COR-L47 (cell line): ENCODE results near the gene SRRM4.

Experiments used
- DNase-seq: peaks from one replicate; lab custom pipeline; 2025; lab: John Stamatoyannopoulos, UW

SRRM4 gene

DNA sequence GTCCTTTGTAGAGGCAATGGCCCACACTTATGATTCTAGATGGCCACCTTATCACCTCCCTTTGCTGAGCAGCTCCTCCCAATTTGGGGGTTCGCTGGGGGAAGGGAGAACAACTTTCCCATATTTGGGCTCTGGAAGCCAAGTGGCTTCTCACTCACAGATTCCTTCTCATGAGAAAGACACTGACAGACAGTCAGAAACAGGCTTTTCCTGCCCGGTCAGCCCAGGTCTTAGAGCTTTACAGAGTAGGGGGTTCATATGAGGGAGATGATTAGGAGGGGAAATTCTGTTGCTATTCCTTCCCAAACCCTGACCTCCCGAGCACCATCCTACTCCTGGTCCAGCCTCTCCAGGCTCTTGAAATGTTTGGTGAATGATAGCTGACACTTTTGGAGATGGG, 137.3 kb downstream of the SRRM4 start:
- no peak for DNase-seq

DNA sequence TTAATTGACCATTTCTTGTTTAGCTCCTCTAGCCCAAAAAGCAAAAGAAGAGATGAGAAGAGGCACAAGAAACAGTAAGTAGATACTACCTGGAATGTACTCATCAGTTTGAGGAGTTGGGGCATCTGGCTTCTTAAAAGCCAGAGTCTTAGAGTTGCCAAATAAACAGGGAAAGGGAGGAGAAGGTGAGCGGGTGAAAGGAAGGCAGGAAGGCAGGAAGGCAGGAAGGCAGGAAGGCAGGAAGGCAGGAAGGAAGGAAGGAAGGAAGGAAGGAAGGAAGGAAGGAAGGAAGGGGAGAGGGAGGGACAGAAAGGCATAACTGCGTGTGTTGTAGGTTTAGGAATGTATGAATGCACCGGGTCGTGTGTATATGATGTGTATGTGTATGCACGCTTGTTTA, 140.7 kb downstream of the SRRM4 start:
- no peak for DNase-seq

DNA sequence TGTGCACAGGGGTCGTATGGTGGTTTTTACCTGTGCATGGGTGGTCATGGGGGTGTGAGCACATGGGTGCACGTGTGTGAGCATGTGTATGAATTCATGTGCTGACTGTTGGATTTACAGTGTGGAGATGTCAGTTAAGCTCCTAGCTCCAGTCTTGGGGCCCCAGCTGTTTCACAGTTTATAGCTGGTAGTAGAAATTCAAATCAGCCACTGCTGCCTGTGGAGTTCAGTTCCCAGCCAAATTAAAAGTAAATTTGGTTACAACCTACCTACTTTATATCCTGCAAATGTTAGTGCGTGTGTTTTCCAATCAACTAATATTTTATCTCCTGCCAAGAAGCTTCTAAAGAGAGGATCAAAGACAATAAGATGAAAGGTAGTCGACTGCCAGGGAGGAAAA, 141.4 kb downstream of the SRRM4 start:
- no peak for DNase-seq

DNA sequence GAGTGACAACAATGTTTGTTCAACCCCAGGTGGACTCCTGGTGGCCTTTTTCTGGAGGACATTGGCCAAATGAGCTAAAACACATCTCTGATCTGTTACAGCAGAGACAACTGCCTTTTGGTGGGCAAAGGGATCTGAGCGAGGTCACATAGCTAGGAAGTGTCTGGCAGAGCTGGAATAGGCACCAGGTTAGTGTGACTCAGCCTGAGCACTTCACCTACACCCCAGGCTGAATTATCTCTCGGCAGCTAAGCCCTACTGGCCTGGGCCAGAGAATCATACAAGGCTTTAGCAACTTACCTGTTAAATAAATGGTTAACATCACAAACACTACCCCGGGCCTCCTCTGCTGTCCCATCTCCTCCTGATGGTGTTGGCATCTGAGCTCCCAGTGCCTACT, 147.2 kb downstream of the SRRM4 start:
- DNase-seq: no peak

DNA sequence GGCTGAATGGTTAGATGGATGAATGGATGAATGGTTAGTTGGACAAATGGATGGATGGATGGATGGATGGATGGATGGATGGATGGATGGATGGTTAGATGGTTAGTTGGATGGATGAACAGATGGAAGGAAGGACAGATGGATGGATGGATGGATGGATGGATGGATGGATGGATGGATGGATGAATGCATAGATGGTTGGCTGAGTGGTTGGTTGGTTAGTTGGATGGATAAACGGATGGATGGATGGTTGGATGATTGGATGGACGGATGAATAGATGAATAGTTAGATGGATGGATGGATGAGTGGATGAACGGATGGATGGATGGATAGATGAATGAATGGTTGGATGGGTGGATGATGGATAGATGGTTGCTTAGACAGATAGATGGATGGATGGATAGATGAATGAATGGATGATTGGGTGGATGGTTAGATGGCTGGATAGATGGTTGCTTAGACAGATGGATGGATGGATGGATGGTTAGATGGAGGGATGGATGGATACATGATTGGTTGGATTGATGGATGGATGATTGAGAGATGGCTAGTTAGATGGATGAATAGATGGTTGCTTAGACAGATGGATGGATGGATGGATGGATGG, 148.6 kb downstream of the SRRM4 start:
- DNase-seq: no peak

DNA sequence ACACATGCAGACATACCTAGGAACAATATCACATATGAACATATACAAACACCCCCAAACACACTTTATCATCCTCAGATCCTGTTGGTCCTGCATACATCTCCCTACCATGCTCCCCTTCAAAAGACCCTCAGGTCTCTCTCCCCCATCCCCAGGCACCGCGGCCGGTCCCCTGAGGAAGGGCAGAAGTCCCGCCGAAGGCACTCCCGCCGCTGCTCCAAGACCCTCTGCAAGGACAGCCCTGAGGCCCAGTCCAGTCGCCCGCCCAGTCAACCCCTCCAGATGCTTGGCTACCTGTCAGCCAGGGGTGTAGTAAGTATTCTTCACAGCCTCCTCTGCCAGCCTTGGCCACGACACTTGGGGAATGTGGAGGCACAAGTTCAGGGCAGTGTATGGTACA, 149.2 kb downstream of the SRRM4 start:
- no peak for DNase-seq

DNA sequence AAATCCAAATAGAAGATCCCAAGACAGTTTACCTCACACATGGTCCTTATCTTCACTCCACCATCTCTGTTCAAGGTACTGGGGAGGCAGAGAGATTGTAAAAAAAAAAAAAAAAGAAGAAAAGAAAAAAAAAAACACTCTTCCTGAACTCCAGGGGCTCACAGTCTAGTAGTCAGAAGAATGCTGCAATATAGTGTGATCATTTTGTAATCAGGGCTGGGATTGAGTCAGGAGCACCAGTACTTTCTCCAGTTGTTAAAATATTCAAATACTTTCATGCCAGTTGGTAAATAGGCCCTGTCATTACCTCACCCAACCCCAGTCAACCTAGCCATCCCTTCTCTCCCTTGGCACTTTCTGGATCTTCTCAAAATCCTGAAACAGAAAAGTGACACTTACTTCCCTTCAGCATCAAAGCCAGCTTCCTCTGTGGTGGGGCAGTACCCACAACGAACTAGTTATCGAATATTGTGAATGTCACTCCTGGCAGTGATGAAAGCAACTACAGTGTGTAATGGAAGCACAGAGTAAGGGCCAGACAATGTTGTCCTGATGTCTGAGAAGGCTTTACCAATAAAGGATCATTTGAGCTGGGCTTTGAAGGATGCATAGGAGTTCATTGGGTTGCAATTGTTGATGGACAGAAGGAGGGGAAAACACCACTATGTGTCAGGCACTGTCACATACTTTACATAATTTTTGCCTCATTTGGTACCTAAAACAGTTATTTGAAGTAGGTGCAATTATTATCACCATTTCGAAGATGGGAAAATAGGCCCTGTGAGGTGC, 153.1 kb downstream of the SRRM4 start:
- DNase-seq: no peak

DNA sequence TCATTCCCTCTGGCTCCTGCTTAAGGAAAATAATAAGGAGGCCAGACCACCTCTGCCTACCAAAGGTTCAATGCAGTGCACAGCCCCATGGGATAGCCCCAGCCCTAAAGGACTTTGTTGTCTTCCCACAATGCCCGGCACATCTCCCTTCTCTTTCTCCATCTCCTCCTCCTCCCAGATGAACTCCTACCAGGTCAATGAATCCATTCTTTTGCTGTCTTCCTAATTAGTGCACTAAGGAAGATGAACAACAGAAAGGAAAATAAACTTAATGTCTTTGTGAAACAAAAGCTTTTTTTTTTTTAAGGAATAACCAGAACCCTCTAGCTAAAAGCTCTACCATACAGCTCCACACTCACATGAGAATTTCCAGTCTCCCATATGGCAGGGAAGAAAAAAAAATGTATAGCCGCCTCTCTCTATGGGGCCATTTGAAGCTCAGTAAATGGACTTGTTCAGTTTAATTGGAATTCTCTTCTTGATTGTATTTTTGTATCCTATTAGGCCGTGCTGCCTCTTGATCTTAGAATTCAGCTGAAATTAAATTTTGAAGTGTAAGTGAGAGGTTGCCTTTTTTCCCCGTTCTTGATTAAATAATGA, 155.6 kb downstream of the SRRM4 start:
- DNase-seq: no peak

DNA sequence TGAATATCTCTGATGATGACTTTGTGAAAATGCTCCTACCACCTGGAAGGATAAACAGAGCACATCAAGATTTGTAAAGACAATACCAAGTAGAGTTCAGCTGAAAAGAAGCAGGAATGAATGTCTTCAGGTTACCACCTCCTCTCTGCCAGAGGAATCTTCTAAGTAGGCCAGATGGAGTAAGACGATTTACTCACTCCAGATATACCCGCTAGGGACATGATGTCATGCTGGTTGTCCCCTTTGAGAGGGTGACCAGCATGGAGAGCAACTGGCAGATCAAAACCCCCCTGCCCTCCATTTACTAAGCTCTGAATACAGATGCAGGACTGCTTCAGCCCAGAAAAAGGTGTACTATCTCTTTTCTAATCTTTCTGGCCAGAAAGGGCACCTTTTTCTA, 158.1 kb downstream of the SRRM4 start:
- no peak for DNase-seq

DNA sequence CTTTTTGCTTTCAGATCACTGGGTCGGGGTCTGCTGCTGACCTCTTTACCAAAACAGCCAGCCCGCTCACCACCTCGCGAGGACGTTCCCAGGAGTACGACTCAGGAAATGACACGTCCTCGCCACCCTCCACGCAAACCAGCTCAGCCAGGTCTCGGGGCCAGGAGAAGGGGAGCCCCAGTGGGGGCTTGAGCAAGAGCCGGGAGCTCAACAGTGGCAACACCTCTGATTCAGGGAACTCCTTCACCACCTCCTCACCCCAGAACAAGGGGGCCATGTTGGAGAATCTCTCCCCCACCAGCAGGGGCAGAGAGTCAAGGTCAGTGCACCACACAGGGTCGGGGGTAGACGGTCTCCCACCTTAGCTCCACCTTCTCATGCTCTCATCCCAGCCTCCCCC, 164.0 kb downstream of the SRRM4 start:
- no peak for DNase-seq

DNA sequence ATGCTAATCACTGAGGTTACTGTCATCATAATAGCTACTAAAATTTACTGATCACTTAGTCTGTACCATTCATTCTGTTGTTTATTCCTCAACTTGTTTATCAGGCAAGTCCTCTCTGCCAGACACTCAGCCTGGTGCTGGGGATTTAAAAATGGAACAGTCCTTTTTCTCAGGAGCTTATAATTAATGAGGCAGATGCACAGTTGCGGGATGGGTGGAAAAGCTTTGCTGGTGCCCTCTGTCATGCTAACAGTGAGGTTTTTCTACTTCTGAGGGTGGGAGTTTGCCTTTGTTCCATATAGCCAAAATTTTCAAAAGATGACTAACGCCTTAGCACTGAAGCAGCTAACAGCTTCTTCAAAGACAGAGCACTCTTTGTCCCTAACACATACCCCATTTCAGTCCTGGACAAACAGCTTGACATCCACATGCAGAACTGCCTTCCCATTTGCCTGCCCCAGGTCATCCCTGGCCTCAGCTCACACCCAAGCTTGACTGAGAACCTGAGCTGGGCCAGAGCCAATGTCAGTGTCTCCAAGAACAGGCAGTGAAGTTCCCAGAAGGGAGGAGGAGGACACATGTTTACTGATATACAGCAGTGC, 166.6 kb downstream of the SRRM4 start:
- DNase-seq: no peak

DNA sequence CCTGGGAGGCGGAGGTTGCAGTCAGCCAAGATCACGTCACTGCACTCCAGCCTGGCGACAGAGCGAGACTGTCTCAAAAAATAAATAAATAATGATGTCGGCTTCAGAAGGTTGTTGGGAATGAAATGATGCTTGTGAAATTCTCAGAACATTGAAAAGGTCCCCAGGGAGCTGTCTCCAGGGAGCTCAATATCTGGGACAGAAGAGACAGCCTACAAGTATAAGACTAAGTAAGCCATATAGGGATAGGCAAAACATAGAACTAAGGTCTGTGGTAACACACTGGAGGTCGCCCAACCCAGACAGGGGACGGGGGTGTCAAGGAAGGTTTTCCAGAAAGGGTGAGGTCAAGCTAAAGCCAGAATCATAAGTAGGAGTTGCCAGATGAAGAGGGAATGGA, 167.9 kb downstream of the SRRM4 start:
- DNase-seq: no peak

DNA sequence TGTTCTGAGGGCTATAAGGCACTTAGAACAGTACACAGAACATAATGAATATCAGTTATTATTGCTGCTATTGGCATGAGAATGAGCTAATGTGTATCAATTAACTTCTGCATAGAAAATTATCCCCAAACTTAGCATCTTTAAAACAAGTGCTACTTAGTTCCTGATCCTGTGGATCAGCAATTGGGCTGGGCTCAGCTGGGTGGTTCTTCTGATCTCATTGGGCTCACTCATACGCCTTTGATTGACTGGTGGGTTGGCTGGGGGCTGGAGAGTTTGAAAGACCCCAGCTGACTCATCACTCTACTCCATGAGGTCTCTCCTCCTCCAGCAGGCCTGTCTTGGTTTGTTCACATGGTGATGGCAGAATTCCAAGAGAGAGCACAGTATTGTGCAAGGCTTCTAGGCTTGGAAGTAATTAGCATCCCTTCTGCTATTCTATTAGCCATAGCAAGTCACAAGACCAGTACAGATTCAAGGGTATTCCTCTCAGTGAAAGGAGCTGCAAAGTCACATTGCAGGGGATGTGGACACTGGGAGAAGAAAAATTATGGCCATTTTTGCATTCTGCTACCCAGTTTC, 170.2 kb downstream of the SRRM4 start:
- no peak for DNase-seq

DNA sequence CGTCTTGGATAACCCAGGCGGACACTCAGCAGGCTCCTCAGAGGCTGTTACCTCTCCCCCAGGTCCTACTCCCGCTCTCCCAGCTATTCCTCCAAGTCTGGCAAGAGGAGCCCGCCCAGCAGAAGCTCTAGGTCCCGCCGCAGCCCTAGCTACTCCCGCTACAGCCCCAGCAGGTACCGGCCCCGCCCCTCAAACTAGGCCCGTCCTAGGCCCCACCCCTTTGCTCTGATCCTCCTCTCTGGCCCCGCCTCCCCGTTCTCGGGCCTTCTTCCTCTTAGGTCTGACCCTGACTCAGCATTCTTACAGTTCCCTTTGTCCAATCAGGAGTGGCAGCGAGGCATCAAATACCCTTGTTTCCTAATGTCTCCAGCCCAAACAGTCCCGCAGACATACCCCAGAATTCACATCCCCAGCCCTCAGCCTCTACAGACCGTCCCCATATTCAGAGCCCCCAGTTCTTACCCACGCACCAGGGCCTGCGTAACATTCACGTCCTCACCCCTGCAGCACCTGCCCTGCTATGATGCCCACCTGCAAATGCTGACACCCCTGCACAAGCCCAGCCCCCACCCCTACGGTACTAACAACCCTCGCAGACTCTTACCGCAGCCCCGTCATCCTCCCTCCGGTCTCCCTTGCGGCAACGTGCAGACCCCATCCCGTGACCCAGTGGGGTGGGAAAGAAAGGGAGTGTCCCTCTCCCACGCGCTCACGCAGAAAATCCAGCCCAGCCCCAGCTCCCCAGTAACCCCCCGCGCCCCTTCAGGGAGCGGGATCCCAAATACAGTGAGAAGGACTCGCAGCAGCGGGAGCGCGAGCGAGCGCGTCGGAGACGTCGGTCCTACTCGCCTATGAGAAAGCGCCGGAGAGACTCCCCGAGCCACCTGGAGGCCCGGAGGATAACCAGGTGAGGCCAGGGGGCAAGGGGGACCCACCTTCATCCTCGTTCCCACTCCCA, 172.4 kb downstream of the SRRM4 start:
- DNase-seq: no peak

DNA sequence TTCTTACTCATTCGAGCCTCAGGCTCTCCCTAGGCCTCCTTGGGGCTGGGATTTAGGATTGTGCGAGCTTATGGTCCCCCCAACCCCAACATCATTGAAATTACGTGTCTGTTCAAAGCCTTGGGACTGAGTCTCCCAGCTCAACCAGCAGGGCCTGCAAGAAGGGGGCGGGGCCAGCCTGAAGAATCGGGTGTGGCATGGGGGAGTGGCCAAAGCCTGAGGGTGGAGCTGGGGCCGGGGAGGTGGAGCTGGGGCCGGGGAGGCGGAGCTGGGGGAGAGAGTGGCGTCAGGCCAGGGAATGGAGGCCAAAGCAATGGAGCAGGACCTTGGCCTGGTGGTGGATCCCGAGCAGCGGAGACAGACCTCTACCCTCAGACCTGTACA, 173.1 kb downstream of the SRRM4 start:
- no peak for DNase-seq

DNA sequence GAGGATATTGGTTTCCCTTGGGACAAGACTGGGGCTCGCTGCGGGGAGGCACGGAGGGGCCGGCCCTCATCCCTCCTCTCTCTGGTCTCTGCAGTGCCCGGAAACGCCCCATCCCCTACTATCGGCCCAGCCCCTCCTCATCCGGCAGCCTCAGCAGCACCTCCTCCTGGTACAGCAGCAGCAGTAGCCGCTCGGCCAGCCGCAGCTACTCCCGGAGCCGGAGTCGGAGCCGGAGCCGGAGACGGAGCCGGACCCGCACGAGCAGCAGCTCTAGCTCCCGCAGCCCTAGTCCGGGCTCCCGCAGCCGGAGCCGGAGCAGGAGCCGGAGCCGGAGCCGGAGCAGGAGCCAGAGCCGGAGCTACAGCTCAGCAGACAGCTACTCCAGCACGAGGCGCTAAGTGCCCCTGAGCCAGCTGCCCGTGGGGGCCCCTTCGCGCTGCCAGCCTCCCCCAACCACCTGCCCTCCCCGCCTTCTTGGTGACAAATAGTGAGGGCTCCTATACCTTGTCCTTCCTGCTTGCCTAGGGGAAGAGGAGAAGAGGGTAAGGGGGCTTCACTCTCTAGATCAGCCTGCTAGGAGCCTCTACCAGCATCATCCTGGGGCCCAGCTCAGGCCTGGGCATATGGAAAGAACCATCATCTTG, 175.2 kb downstream of the SRRM4 start:
- DNase-seq: no peak

DNA sequence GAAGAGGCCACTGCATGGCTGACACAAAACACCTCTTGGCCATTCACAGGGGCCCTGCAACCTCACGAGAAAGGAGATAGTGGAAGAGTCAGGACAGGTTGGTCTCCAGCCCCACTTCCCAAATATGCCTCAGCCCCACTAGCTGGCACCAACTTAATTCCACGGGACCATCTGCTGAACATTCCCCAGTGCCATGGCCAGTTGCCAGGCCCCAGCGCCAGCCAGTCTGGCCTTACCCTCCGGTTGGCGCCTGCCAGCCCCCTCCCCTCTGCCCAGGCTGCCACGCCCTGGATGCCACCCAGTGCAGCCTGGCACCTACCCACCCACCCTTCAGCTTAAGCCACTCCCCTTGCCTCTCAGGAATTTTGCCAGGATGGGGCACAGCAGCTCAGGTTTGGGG, 176.2 kb downstream of the SRRM4 start:
- DNase-seq: peak; percentile 14

DNA sequence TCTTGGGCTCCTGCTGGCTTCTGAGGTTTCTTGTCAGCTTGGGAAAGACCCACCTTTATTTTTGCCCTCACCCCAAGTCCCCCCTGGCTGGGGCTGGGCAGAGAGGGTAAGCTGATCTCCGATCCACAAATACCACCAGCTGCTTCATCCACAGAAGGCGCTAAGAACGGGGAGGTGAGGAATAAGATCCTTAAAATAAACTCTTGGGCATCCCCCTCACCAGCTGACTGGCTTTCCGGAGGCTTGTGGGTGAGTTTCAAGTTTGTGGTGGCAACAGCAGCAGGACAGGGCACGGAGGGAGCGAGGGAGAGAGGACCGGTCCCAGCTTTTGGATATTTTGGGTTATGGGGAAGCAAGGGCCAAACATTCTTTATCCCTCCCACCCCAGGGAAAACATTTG, 176.6 kb downstream of the SRRM4 start:
- DNase-seq: no peak

DNA sequence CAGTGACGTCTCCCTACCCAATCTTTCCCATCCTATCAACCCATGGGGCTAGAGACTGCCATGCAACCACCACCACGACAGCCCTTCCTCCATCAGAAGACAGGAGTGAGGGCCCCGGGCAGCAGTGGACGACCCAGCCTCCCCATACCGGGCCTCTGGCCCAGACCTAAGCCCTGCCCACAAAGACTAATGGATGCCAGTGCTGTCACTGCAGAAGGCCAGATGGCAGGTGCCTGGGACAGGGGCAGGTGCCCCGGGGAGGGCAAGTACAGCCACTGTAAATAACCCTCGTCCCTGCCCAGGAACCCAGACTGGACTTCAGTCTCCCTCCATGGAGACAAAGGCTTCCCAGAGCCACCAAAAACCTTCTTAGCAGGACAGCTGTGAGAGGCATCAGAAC, 177.1 kb downstream of the SRRM4 start:
- DNase-seq: no peak

DNA sequence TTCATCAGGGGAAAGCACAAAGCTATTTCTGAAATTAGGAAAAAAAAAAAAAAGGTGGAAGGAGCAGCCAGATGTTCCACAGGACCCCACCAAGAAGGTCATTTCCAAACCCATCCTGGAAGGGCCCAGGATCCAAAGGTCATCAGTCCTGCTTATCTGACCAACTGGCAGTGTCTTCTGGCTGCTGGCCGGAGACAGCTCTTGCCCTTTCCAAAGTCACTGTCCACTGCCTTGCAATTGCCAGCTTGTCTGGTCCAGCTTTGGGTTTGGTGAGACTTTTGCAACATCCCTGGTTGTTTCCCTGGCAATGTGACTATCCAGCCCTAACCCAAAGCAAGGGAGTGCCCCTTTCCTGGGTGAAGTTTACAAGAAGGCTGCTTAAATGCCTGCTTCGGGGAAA, 178.5 kb downstream of the SRRM4 start:
- DNase-seq: no peak

DNA sequence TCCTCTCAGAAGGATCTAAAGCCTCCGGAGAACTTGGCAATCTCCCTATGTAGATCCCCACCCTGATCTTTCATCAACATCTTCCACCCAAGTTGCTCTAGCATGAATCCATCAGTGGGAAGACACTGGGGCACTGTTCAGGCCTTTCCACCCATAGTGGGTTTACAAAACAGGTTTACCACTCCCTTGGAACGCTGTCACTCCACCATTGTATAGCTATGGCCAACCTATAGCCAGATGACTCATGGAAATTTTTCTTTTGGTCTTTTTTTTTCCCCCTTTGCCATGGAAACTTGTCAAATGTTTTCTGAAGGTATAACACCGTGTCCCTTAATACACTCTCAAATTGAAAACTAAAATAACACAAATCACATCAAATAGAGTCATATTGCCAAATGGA, 186.6 kb downstream of the SRRM4 start:
- DNase-seq: no peak
